Measurements from ENCODE around the gene TTC3.

The TTC3 gene

DNA sequence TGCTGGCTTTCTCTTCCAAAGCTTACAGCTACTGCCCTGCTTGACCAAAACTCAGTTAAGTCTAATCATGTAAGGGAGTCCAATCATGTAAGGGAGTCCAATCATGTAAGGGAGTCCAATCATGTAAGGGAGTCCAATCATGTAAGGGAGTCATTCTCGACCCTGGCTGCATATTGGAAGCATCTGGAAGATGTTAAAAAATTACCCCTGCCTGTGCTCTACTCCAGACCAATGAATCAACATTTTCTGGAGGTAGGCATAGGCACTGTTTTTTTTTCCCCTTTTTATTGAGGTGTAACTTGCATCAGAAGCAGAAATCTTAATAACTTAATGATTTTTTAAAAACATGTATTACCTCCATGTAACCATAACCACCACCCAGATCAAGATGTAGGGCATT is 9.6 kb upstream of the TTC3 start:
- DNase-seq, result no peak

DNA sequence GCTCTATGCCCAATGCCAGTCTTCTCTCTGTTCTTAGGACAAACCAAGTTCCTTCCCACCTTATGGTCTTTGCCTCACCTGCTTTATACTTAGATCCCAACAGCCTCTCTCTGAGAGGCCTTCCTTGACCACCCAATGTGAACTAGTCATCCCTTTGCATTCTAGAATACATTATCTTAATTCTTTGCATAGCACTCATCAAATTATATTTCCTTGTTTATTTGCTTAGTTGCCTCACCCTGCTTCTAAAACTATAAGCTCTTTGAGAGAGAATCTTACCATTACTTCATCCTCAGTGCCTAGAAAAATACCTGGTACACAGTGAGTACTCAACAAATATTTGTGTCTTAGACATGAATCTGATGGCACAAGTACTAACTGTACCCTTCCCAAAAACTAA is 8.2 kb upstream of the TTC3 start:
- no peak for DNase-seq

DNA sequence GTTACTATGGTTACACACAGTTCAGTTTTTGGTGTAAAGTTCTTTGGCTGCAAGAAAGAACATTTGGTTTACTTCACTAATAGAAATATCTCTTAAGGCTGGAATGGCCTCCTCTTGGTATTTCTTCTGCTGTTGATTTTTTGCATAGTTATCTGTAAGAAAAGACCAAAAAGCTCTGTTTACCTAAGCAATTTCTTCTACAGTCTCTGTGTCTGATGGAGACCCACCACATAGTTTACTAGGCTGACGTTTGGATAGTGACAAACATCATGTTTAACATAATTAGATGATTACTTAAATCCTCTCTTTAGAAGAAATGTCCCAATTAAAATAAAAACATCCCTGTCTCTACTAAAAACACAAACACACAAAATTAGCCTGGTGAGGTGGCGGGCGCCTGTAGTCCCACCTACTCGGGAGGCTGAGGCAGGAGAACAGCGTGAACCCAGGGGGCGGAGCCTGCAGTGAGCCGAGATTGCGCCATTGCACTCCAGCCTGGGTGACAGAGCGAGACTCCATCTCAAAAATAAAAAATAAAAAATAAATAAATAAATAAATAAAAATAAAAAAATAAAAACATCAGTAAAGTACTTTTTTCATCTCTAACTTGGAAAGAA is 7.4 kb upstream of the TTC3 start:
- DNase-seq, result no peak

DNA sequence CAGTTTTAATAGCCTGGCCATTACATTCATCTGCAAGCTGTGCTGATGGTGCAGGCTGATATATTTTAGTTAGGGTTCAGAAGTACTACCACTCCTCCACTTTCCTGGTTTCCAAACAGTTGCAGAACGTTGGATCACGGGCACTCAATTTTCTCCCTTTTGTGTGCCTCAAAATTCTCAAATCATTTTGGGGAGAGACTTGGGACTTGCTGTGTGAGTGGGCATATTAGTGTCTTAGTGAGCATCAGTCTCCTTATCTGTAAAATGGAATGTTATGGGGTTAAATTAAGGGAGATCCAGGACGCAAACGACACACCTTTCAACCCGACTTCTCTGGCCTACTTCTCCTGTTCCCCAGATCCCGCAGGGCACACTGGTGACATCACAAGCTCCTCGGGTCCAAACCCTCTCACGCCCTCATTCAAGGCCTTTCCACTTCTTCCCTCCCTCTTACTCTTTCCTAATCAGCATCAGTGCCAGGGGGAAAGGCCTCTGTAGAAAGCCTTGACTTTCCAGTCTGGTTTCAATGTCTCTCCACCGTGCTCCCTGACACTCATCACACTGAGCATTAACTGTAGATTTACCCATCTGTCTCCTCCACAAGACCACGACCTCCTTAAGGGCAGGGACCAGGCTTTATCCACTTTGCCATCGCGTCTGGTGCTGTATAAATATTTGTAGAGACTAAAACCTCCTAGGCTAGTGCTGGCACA is 1.3 kb upstream of the TTC3 start:
- no peak for DNase-seq

DNA sequence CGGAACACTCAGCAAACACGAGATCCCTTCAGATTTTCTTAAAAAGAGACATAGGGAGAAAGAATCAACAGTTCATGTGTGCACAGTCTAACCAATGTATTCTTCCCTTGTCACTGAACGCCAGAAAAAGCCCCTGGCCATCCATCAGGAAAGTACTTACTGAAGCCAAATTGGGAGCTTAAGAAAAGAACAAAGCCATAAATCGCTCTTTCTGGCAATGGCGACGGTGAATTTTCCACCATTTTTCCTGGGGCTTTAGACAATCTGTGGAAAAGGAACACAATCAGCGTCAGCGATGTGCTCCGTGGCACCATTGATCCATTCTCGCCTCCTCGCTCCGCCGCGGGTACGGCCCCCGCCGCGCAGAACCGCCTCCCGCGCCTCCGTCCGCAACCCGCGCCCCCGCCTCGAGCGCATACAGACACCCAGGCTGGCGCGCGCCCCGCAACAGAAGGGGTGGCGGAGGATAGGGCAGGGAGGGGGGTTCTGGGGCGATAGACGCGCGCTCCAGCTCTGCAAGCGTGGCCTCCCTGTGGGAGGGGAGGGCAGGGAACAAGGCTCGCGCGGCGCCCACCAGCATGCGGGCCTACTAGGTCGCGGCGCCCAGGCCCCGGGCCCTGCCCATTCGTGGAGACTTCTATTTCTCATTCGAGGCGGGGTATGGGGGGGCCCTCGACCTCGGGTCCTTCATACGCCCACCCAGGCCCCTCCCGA is 623 bp upstream of the TTC3 start:
- no peak for DNase-seq

DNA sequence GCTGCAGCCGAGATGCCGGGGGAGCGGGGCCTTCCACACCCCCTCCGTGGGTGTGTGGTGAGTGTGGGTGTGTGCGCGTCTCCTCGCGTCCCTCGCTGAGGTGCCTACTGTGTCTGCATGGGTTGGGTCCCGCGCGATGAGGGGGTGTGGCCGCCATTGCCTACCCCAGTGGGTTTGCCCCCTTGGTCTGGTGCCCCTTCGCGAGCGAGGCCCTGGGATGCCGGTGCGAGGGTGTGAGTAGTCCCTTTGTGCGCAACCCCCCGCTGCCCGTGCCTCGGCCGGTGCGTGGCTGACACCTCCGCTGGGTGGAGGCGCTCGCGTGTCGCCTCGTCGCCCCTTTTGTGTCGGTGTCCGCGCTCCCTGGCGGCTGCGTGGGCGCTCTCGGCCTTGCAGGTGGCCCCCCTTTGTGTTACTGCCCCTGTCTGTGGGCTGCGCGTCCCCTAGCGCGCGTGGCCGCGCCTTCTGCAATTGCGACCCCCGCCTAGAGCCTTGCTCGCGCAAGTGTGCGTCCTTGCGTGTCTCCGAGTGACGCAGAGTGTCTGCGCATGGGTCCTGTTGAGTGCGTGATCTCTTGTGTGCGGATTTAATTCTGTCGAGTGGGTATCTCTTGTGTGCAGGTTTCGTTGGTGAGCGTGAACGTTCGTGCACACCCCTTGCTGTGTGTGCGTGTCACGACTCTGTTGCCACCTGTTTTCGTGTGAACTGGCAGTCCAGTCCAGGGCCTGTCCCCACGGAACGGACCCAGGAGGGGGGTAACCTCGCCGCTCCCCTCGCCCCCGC is 553 bp downstream of the TTC3 start:
- peak; percentile 14 for DNase-seq

DNA sequence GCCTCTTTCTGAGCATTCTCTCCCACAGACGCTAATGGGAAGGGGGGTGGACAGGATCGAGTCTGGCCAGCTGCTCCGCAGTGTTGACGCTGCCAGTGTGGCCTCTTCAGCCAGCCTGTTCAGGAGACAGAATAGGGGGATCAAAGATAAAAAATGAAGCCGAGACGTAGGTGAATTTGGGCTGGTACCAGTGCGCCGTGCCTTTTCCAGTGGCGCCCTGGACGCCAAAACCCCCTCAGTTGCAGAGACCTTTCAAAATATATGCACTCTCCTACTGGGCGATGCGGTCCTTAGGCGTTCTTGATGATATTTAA is 1.1 kb downstream of the TTC3 start:
- peak; percentile 17 for DNase-seq

DNA sequence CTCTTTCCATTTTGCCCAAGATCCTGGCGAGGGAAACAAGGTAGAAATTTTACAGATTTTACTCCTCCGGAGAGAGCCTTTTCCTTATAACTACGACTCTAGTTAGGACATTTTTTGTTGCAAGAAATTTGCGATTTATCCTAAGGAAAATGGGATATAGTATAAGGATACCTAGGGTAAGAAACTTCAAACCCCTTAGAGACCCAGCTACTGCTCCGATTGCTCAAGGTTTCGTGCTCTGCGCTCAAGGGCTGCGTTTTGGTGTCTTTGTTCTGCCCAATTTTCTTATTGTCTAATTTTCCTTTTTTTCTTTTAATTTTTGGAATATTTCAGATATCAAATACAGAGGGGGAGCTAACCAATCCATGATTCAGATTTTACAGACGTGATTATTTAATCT is 1.5 kb downstream of the TTC3 start:
- peak; percentile 7 for DNase-seq

DNA sequence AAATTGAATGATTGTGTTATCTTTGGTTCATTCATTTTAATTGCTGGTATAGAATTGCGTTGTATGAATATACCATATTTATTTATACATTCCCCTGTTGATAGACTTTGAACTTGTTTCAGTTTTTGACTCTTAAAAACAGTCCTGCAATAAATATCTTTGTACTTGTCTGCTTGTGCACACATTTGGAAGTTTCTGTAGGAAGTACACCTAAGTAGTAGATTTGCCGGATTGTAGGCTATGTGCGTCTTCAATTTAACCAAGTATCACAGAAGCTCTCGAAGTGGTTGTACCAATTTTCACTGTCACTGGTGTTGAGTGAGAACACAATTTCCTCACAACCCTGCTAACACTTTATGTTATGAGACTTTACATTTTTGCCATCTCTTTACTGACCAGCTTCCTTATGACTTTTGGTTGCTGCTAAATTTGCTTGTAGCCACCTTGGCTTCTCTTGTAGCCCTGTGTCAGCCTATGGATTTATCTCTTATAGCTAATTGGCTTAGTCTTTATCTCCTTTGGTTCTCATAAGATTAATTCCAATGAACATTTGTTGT is 2.2 kb downstream of the TTC3 start:
- DNase-seq, result no peak

DNA sequence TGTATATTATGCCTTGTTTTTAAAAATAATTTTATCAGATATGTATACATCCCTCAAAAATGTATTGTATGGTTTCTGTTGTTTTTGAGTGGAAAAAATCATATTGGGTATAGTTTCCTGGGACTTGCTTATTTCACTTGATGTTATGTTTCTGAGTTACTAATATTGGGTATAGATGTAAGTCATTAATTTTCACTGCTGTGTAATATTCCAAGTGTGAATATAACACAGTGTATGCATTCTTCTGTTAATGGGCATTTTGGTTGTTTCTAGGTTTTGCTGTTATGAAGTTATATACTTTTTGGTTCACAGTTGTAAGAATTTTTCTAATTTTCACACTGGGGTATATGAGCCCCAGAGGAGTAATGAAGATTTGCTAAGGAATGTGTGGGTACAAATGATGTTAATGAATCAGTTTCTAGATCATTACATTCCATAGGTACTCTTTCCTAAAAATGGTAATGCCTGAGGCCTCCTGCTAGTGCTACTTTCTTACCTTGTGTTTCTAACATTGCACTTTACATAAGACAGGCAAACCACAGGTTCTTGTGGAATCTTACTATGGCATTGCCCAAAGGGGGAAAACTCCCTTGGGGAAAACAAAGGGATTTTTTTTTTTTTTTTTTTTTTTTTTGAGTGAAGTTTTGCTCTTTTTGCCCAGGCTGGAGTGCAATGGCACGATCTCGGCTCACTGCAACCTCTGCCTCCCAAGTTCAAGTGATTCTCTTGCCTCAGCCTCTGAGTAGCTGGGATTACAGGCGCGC is 3.2 kb downstream of the TTC3 start:
- no peak for DNase-seq

DNA sequence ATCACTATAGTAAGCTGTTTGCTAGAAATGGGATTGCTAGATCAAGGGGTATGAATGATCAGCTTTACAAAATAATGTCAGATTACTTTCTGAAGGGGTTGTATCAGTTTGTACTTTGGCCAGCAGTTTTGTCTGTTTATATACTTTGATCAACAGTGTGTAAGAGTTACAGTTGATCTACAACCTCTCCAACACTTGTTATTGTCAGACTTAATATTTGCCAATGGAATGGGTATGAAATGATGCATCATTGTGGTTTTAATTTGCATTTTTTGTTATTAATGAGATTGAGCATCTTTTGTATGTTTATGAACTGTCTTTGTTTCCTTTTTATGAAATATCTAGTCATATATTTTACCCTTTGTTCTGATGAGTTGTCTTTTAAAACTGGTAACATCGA is 4.3 kb downstream of the TTC3 start:
- no peak for DNase-seq

DNA sequence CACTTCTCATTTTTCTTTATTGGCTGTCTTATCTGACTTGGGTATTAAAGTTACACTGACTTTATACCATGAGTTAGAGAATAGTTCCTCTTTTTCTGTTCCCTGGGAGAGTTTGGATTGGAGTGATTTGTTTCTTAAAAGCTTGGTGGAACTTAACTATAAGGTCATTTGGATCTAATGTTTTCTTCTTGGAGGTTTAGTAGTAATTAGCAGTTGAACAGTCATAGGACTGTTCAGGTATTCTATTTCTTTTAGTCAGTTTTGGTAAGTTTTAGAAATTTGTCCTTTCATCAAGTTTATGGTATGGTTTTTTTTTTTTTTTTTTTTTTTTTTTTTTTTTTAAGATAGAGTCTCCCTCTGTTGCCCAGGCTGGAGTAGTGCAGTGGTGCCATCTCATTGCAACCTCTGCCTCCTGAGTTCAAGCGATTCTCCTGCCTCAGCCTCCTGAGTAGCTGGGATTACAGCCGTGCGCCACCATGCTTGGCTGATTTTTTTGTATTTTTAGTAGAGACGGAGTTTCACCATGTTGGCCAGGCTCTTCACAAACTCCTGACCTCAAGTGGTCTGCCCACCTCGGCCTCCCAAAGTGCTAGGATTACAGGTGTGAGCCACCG is 6.3 kb downstream of the TTC3 start:
- DNase-seq, result no peak

DNA sequence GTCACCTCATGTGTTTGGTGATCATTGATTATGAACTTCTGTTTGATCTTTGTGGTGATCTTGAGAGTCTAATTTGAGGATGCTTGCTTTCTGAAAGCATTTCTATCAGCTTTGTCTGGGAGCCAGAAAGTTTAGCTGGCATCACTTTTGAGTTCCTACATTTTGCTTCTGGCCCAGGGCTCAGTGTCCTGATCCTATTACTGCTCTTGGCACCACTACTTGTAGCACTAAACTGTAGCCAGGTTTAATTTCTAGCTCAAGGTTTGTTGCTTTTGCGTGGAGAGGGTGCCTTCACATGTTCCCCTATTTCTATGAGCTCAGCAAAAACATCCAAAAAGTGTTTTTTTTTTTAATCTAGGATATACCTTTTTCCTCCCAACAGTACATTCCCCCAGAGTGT is 9.3 kb downstream of the TTC3 start:
- DNase-seq, result no peak

DNA sequence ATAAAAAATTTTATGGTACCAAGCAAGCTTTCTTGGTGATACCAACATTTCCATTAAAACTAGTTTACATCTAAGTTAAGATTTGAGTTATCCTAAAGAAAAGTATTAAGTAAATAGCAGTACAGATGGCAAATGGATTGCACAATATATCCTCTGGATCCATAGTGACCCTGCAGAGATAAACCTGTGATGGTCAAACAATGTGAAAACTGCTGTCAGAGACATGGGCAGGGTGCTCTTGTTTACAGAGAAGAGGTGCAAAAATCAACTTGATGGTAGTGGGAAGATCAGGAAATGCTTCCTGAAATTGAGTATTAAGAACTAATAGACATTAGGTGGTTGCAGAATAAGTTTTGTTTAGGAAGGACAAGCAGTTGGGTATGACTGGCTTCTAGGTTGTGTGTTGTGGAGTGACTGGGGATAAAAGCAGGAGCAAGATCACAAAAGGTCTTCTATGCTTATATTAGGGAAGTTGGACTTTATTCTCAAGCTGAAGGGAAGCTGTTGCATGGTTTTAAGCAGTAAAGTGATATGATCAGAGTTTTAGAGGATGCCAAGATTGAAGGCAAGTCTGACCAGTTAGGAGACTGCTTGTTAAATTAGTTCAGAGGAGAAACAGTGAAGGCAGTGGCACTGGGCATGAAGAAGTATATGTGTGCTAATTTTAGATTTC is 9.9 kb downstream of the TTC3 start:
- no peak for DNase-seq

DNA sequence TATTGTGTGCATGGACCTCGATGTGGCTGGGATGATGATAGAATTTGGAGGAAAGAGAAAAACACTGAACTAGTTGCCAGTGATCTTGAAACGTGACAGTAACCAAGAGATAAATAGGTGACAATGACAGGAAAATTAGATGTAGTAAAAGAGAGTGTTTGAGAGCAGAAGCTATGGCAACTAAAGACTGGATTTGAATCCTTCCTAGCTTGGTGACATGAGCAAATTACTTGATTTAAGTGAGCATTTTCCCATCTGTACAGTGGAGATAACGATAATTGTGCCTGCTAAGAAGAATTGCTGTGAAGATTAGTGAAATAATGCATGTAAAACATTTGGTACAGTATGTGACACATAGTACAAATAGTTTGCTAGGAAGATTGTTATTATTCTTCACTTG is 12.7 kb downstream of the TTC3 start:
- no peak for DNase-seq

DNA sequence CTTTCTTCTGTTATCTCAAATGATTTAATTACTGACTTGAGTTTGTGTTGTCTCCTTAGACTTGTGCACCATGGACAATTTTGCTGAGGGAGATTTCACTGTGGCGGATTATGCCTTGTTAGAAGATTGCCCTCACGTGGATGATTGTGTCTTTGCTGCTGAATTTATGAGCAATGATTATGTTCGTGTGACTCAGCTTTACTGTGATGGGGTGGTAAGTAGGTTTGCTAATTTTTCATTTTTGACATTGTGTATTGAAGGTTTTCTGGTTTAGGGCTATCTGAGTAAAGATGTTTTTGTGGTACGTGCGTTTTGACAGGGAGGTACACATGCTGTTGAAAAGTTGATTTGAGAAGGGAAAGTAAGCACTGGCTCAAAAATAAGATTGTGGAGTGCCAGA is 14.1 kb downstream of the TTC3 start:
- no peak for DNase-seq

DNA sequence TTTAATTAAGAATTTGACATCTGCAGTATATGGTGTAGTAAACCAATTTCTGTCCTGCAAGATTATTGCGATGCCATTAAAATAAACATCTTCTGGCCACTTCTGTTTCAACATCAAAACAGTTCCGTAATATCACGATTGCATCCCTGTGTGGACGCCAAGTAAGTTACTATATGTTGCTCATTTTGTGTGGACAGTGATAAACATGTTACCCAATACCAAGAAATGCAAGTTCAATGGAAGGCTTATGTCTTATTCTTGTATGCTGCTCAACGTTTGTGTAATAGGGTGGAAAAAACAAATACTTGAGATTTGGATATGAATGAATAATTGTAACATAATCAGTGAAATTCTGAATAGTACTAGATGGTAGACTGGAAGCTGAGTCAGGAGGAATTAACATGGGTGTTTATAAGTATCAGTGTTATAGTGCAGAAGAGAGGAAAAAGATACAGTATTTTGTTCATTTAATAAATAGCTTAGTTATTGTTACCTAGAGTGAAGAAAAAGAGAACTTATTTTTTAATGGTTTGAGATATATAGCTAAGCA is 15.2 kb downstream of the TTC3 start:
- no peak for DNase-seq

DNA sequence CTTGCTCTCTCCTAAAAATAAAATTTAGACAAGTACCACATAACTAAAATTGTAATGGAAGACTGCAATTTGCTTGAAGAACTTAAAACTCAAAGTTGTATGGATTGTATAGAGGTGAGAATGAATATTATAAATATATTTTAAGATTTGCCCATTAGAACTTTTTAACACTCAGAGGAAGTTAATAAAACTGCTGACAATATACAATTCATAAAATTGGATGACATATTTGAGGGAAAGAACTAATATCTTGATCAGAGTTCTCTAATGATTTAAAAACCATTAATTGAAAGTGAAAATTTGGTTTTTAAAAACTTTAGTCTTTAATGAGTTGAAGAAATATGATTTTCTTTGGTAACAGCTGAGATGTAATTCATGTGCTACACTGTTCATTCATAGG is 20.9 kb downstream of the TTC3 start:
- no peak for DNase-seq

DNA sequence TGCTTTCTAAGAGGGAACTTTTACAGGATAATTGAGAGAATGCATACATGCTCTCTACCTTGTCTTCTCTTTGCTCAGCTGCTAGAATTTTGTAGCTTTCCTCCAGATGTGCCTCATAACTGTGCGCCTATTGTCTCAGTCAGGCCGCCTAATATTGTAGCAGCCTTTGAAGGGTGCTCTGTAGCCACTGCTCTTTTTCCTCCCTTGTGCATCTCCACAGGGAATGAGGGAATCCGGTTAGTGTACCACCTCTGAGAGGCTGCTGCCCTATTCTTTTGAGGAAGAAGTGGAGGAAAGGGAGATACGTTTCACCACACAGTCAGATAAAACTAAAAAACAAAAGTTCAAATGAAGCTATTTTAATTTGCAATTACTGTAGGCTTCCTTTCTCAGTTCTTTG is 22.8 kb downstream of the TTC3 start:
- DNase-seq, result no peak

DNA sequence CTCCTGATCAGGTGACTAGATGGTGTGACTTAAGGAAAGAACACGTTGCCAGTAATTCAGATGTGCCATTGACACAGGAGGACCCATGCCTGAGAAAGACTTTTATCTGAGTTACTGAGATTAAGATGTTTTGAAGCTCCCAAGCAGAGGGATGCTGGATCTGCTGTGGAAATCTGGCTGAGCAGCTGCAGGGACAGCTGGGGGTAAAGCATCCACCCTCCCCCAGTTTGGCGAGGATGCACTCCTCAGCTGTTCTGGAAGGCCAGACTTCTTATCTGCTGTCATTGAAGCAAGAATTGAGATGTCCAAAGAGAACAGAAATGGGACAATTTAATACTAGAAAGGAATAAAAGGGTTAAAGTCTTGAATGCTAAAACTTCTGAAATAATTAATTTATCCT is 25.7 kb downstream of the TTC3 start:
- no peak for DNase-seq

DNA sequence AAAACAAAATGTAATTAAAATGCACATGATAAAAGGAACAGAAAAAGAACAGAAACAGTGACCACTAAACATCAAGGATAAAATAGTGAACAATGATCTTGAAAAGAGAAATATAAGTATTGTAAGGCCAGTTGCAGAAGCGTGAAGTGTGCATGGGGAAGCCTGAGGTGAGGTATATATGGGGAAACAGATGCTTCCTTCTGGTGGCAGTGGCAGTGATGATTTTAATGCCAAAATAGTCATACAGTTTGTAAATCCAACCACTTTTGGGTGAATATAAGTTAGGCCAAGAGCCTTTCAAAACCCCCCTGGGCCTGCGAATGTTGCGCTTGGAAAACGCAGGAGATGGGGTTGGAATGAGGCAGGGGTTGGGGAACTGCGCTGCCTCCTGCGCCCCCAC is 27.3 kb downstream of the TTC3 start:
- no peak for DNase-seq
